GM12878 (cell line): Measurements from ENCODE around the gene PKP2. TPM values are rescaled to one million over a fixed set of nuclear protein-coding genes. Genes with fewer than 3 reads are reported as not detected.

Experiments
- ATF7 ChIP-seq: fragments of 450-650 bp; IDR thresholded peaks from 2 replicates; pipeline ENCODE4 v1.6.1; 2016; ENCODE audit warnings: low read depth, mild to moderate bottlenecking
- CHD1 ChIP-seq: IDR thresholded peaks from 2 replicates; pipeline ENCODE4 v1.6.1; 2012; ENCODE audit warnings: low read depth, low read length, improper control_type of control experiment
- CHD2 ChIP-seq: IDR thresholded peaks from 2 replicates; pipeline ENCODE4 v1.6.1; 2011; ENCODE audit warnings: low read depth, low read length, improper control_type of control experiment, borderline replicate concordance
- CREB1 ChIP-seq: IDR thresholded peaks from 2 replicates; pipeline ENCODE4 v1.6.1; 2012; ENCODE audit warnings: low read depth, mild to moderate bottlenecking, inconsistent platforms
- EP300 ChIP-seq, 2 experiments: fragments of 150-350 bp in 1 of 2; IDR thresholded peaks; 2 replicates each; pipeline ENCODE4 v1.6.1; 2011 to 2012; ENCODE audit warnings: low read depth in 2 of 2, low read length in 2 of 2, borderline replicate concordance in 1 of 2, improper control_type of control experiment in 1 of 2, inconsistent platforms in 1 of 2; ENCODE audit not compliant: control insufficient read depth in 1 of 2
- EZH2 ChIP-seq: IDR thresholded peaks from 2 replicates; pipeline ENCODE4 v1.6.1; 2012; ENCODE audit warnings: low read depth, mild to moderate bottlenecking, control low read depth, inconsistent platforms, low read length, borderline replicate concordance; ENCODE audit not compliant: control insufficient read depth
- IKZF1 ChIP-seq: fragments of 450-650 bp; conservative IDR thresholded peaks from 2 replicates; pipeline ENCODE4 v1.6.1; 2017; ENCODE audit warnings: antibody characterized with exemption, mild to moderate bottlenecking
- JUND ChIP-seq: IDR thresholded peaks from 2 replicates; pipeline ENCODE4 v1.6.1; 2012; ENCODE audit warnings: low read depth, mild to moderate bottlenecking, low read length, improper control_type of control experiment, moderate library complexity
- KAT2A ChIP-seq: conservative IDR thresholded peaks from 2 replicates; pipeline ENCODE4 v1.6.1; 2011; ENCODE audit warnings: low read depth, low read length; ENCODE audit not compliant: control insufficient read depth
- MTA3 ChIP-seq: IDR thresholded peaks from 2 replicates; pipeline ENCODE4 v1.6.1; 2012; ENCODE audit warnings: low read length, inconsistent platforms, borderline replicate concordance
- NFYB ChIP-seq: IDR thresholded peaks from 2 replicates; pipeline ENCODE4 v1.6.1; 2011; ENCODE audit warnings: low read depth, mild to moderate bottlenecking, low read length, improper control_type of control experiment, moderate library complexity; ENCODE audit not compliant: insufficient read depth
- PAX5 ChIP-seq: IDR thresholded peaks from 2 replicates; pipeline ENCODE4 v1.6.1; 2011; ENCODE audit warnings: low read depth, low read length, borderline replicate concordance
- POLR2A ChIP-seq: IDR thresholded peaks from 2 replicates; pipeline ENCODE4 v1.6.1; 2011; ENCODE audit warnings: low read depth, mild to moderate bottlenecking, low read length
- POU2F2 ChIP-seq: IDR thresholded peaks from 3 replicates; pipeline ENCODE4 v1.6.1; 2011; ENCODE audit warnings: low read depth, mild to moderate bottlenecking, low read length, borderline replicate concordance
- RCOR1 ChIP-seq: conservative IDR thresholded peaks from 2 replicates; pipeline ENCODE4 v1.6.1; 2012; ENCODE audit warnings: low read depth, low read length, improper control_type of control experiment
- RELA ChIP-seq: fragments of 450-650 bp; IDR thresholded peaks from 2 replicates; pipeline ENCODE4 v1.8.0; 2014; ENCODE audit warnings: borderline replicate concordance; ENCODE audit not compliant: partially characterized antibody
- RFX5 ChIP-seq: IDR thresholded peaks from 2 replicates; pipeline ENCODE4 v1.6.1; 2011; ENCODE audit warnings: low read depth, low read length, improper control_type of control experiment
- RUNX3 ChIP-seq: IDR thresholded peaks from 2 replicates; pipeline ENCODE4 v1.6.1; 2012; ENCODE audit warnings: low read length, inconsistent platforms
- SMAD1 ChIP-seq: fragments of 450-650 bp; IDR thresholded peaks from 2 replicates; pipeline ENCODE4 v1.6.1; 2018; ENCODE audit warnings: mild to moderate bottlenecking, low read depth; ENCODE audit not compliant: partially characterized antibody
- SMAD5 ChIP-seq: IDR thresholded peaks from 2 replicates; pipeline ENCODE4 v1.6.1; 2016; ENCODE audit warnings: antibody characterized with exemption, low read depth
- SMC3 ChIP-seq: IDR thresholded peaks from 2 replicates; pipeline ENCODE4 v1.6.1; 2011; ENCODE audit warnings: low read length, improper control_type of control experiment, borderline replicate concordance
- TAF1 ChIP-seq: IDR thresholded peaks from 2 replicates; pipeline ENCODE4 v1.6.1; 2011; ENCODE audit warnings: mild to moderate bottlenecking, low read depth, low read length, borderline replicate concordance
- TARDBP ChIP-seq: IDR thresholded peaks from 2 replicates; pipeline ENCODE4 v1.6.1; 2016; ENCODE audit warnings: borderline replicate concordance
- YBX1 ChIP-seq: fragments of 450-650 bp; IDR thresholded peaks from 2 replicates; pipeline ENCODE4 v1.6.1; 2016; ENCODE audit warnings: antibody characterized with exemption
- ZNF24 ChIP-seq: fragments of 450-650 bp; IDR thresholded peaks from 2 replicates; pipeline ENCODE4 v1.6.1; 2017; ENCODE audit warnings: antibody characterized with exemption, mild to moderate bottlenecking
- ZNF384 ChIP-seq: IDR thresholded peaks from 2 replicates; pipeline ENCODE4 v1.6.1; 2012; ENCODE audit warnings: low read depth, mild to moderate bottlenecking, low read length, improper control_type of control experiment, borderline replicate concordance
- polyA plus RNA-seq, 11 experiments: library from polyadenylated mRNA; depleted of rRNA in 4 of 11; unstranded in 6 of 11; stranded (reverse) in 5 of 11; fragments of >200 nt; fragmentation: Nextera tagmentation in 4 of 11; fragmentation: Illumina TruSeq in 1 of 11; extraction: Ambion mirVana in 4 of 11; extraction: Trizol in 1 of 11; gene quantifications; 1 replicate in 1 of 11; 2 replicates in 10 of 11; pipeline versions ENCODE4 v1.2.1 to v1.2.3, GENCODE V29; 2011 to 2016; ENCODE audit warnings: inconsistent platforms in 2 of 11, missing spikeins in 2 of 11, low read depth in 1 of 11
- total RNA-seq, 4 experiments: library from RNA; depleted of rRNA in 3 of 4; stranded (reverse); fragments of >200 nt in 3 of 4; fragmentation: Illumina TruSeq in 1 of 4; extraction: Trizol in 1 of 4; gene quantifications; 2 replicates each; pipeline versions ENCODE4 v1.2.1 to v1.2.3, GENCODE V29; 2013 to 2021
- TF ChIP-seq, protein P1 (sequence below): fragments of 450-650 bp; IDR thresholded peaks from 2 replicates; pipeline ENCODE4 v1.6.1; 2016; ENCODE audit warnings: mild to moderate bottlenecking, moderate library complexity, borderline replicate concordance
- TF ChIP-seq, protein P2 (sequence below): IDR thresholded peaks from 2 replicates; pipeline ENCODE4 v1.6.1; 2011; ENCODE audit warnings: borderline replicate concordance, low read depth, mild to moderate bottlenecking, moderate library complexity, low read length; ENCODE audit not compliant: insufficient read depth, poor library complexity, severe bottlenecking

Gene PKP2
- total and polyA plus RNA-seq, 10 of the 15 experiments (the other 5 are each of a cell fraction or from before 2014, with no cell fraction given): 0.02 to 4.1 (median 0.07) TPM; not detected in 4

- TF ChIP-seq, protein P1, sequence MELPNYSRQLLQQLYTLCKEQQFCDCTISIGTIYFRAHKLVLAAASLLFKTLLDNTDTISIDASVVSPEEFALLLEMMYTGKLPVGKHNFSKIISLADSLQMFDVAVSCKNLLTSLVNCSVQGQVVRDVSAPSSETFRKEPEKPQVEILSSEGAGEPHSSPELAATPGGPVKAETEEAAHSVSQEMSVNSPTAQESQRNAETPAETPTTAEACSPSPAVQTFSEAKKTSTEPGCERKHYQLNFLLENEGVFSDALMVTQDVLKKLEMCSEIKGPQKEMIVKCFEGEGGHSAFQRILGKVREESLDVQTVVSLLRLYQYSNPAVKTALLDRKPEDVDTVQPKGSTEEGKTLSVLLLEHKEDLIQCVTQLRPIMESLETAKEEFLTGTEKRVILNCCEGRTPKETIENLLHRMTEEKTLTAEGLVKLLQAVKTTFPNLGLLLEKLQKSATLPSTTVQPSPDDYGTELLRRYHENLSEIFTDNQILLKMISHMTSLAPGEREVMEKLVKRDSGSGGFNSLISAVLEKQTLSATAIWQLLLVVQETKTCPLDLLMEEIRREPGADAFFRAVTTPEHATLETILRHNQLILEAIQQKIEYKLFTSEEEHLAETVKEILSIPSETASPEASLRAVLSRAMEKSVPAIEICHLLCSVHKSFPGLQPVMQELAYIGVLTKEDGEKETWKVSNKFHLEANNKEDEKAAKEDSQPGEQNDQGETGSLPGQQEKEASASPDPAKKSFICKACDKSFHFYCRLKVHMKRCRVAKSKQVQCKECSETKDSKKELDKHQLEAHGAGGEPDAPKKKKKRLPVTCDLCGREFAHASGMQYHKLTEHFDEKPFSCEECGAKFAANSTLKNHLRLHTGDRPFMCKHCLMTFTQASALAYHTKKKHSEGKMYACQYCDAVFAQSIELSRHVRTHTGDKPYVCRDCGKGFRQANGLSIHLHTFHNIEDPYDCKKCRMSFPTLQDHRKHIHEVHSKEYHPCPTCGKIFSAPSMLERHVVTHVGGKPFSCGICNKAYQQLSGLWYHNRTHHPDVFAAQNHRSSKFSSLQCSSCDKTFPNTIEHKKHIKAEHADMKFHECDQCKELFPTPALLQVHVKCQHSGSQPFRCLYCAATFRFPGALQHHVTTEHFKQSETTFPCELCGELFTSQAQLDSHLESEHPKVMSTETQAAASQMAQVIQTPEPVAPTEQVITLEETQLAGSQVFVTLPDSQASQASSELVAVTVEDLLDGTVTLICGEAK: peak; percentile 63; the same call in 1 of the 2 replicates
- peak; percentile 41; the same call in 1 of the 2 replicates for TF ChIP-seq TAF1
- TF ChIP-seq EP300 (IDR thresholded peaks at IDR 0.05; ENCODE audit: borderline replicate concordance in 1 of 2, control insufficient read depth in 1 of 2, low read depth in 2 of 2, low read length in 2 of 2): no peak
- no peak for TF ChIP-seq JUND
- no peak for TF ChIP-seq RUNX3
- TF ChIP-seq CREB1: 0 out of 2 replicates have a peak, but pooled peaks have one; percentile 15
- TF ChIP-seq MTA3: no peak
- no peak for TF ChIP-seq TARDBP
- TF ChIP-seq SMAD1: no peak
- TF ChIP-seq EZH2: no peak
- TF ChIP-seq NFYB: no peak
- no peak for TF ChIP-seq KAT2A
- TF ChIP-seq CHD1: no peak
- TF ChIP-seq POU2F2: no peak
- no peak for TF ChIP-seq RFX5
- TF ChIP-seq, protein P2, sequence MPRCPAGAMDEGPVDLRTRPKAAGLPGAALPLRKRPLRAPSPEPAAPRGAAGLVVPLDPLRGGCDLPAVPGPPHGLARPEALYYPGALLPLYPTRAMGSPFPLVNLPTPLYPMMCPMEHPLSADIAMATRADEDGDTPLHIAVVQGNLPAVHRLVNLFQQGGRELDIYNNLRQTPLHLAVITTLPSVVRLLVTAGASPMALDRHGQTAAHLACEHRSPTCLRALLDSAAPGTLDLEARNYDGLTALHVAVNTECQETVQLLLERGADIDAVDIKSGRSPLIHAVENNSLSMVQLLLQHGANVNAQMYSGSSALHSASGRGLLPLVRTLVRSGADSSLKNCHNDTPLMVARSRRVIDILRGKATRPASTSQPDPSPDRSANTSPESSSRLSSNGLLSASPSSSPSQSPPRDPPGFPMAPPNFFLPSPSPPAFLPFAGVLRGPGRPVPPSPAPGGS: no peak
- TF ChIP-seq ATF7: no peak
- TF ChIP-seq ZNF384: no peak; the same call in 1 of the 2 replicates
- TF ChIP-seq RCOR1: no peak
- peak; percentile 76 for TF ChIP-seq POLR2A
- peak; percentile 64 for TF ChIP-seq SMC3
- TF ChIP-seq RELA: no peak
- no peak; the same call in none of the 2 replicates for TF ChIP-seq IKZF1
- TF ChIP-seq PAX5: no peak; the same call in 1 of the 2 replicates
- no peak for TF ChIP-seq ZNF24
- no peak for TF ChIP-seq YBX1
- TF ChIP-seq CHD2: 0 out of 2 replicates have a peak, but pooled peaks have one; percentile 16
- no peak; the same call in 1 of the 2 replicates for TF ChIP-seq SMAD5
Measured at GRCh38 chr12:32755051-32755653, 141.4 kb downstream of the PKP2 start (continued).
